Measurements from ENCODE around the gene CNTN2.

Gene CNTN2

DNA sequence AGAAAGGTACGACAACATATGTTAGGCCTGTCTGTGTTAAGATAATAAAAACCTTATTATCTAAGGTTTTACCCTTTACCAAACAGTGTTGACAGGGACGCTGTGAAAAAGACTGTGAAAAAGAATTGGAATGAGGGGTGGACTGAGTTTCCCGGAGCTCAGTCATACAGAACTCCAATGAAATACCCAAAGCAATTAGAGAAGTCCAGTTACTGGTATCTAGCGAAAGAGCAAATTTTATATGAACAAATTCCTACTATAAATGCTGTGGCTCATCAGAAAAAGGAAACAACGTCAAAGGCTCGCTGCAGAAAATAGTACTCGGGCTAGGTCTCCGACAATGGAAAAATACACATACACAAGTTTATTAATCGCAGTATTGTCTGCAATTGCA, 79.5 kb downstream of the CNTN2 start:
- DNase-seq (ENCODE audit: low read depth), result no peak

- DNase-seq (ENCODE audit: low read depth), result no peak
Measured at GRCh38 chr1:205124726-205125125, 81.7 kb downstream of the CNTN2 start.

DNA sequence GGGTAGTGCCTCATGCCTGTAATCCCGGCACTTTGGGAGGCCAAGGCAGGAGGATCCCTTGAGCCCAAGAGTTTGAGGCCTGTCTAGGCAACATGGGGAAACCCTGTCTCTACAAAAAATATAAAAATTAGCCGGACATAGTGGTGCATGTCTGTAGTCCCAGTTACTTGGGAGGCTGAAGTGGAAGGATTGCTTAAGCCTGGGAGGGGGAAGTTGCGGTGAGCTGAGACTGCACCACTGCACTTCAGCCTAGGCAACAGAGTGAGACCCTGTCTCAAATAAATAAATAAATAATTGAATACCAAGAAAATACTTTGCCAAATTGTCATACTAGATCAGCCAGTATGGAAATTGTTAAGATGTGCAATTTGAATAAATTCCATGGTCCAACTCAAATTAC, 84.6 kb downstream of the CNTN2 start:
- DNase-seq (ENCODE audit: low read depth), result no peak
